ENCODE data around the gene KCNQ4.

Gene KCNQ4

GRCh38 chr1:40836283-40836682 lies 52.7 kb downstream of the KCNQ4 start:
- TF ChIP-seq, protein P1, sequence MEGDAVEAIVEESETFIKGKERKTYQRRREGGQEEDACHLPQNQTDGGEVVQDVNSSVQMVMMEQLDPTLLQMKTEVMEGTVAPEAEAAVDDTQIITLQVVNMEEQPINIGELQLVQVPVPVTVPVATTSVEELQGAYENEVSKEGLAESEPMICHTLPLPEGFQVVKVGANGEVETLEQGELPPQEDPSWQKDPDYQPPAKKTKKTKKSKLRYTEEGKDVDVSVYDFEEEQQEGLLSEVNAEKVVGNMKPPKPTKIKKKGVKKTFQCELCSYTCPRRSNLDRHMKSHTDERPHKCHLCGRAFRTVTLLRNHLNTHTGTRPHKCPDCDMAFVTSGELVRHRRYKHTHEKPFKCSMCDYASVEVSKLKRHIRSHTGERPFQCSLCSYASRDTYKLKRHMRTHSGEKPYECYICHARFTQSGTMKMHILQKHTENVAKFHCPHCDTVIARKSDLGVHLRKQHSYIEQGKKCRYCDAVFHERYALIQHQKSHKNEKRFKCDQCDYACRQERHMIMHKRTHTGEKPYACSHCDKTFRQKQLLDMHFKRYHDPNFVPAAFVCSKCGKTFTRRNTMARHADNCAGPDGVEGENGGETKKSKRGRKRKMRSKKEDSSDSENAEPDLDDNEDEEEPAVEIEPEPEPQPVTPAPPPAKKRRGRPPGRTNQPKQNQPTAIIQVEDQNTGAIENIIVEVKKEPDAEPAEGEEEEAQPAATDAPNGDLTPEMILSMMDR (conservative IDR thresholded peaks at IDR 0.05), result no peak
- H3K27ac ChIP-seq, result no peak overlapping the region

- H3K27ac ChIP-seq, result no peak overlapping the region
- TF ChIP-seq, protein P1 (conservative IDR thresholded peaks at IDR 0.05), result no peak
These were observed 54.0 kb downstream of the KCNQ4 start for GRCh38 chr1:40837601-40838000.

DNA sequence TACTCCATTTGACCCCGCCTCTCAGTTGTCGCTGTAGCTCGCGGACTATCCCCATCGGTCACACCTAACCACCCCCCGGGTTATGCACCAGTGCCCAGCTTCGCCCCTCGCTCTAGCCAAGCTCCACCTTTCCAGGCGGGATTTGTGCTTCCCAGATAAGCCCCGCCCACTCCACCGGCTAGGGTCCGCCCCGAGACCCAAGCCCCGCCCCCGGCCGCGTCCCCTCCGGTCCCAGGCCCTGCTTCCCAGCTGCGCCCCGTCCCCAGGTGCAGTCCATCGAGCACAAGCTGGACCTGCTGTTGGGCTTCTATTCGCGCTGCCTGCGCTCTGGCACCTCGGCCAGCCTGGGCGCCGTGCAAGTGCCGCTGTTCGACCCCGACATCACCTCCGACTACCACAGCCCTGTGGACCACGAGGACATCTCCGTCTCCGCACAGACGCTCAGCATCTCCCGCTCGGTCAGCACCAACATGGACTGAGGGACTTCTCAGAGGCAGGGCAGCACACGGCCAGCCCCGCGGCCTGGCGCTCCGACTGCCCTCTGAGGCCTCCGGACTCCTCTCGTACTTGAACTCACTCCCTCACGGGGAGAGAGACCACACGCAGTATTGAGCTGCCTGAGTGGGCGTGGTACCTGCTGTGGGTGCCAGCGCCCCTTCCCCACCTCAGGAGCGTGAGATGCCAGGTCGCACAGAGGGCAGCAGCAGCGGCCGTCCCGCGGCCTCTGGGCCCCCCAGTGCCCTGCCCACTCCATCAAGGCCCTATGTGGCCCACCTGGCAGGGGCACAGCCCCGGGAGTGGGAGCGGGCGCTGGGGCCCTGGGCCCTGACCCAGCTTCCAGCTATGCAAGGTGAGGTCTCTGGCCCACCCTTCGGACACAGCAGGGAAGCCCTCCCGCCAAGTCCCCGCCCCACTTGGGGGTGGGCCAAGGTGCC lies 54.7 kb downstream of the KCNQ4 start:
- TF ChIP-seq, protein P1 (conservative IDR thresholded peaks at IDR 0.05), result no peak
- no peak overlapping the region for H3K27ac ChIP-seq

DNA sequence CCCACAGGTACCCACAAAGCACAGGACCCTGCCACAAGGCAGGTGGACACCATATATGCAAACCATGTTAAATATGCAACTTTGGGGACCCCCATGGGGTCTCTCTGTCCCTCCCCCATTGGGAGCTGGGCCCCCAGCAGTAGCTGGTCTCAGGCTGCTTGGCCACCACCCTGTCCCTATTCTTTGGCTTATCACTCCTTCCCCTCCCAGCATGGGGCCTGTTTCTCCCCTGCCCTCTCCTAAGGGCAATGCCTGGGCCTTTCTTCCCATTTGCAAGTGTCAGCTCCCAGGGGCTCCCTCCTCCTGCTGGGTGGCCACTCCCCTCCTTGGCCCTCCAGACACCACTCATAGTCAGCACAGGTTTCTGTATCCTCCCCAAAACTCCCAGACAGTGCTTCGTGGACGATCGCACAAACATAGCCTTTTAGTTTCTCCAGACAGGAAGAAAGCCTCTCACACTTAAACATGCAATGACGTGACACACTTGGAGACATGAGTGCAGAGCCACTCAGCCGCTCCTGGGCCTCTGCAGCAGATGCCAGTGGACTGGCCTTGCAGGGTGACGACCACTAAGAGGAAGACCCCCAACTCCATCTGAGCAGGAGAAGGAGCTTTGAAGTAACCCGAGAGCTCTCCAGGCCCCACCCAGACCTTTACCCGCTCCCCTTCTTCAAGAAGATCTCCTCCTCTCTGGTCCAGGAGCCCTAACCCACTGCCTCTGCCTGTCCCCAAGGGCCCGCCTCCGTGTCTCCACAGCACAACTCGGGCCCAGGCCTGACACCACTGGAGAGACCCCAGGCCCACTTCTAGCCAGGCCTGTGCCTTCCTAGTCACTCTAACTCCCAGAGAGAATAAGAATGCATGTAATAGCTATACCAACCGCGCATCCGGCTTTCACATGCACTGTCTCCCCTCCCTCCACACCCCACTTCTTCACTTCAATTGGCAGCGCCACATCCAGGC lies 55.7 kb downstream of the KCNQ4 start:
- TF ChIP-seq, protein P1 (conservative IDR thresholded peaks at IDR 0.05), result no peak
- no peak overlapping the region for H3K27ac ChIP-seq

DNA sequence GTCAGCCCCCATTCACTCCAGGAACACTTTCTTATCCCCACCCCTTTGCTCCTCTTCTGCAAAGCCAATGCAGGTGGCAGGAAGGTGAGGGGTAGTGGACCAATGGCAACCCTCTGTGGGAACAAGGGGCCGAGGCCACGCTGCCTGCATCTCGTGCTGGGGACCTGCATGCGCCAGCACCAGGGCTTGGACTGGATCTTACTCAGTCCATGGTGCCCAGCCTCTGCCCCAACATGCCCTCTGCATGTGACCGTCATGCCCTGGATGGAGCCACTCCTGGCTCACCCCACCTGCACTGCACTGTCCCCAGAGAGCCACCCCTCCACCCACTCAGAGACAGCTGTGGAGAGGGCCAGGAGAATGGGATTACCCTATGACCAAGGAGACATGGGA lies 56.4 kb downstream of the KCNQ4 start:
- no peak overlapping the region for H3K27ac ChIP-seq
- TF ChIP-seq, protein P1 (conservative IDR thresholded peaks at IDR 0.05), result no peak

- TF ChIP-seq, protein P1 (conservative IDR thresholded peaks at IDR 0.05), result no peak
- H3K27ac ChIP-seq, result no peak overlapping the region
These were observed 57.1 kb downstream of the KCNQ4 start for GRCh38 chr1:40840526-40841323.

Data from VCaP (cell line).